ENCODE data around the gene FOXP4.

FOXP4 gene

GRCh38 chr6:41529970-41530369, 16.2 kb upstream of the FOXP4 start:
- no peak for DNase-seq (ENCODE audit: low read depth, low spot score)
- TF ChIP-seq CTCF (IDR thresholded peaks at IDR 0.05; ENCODE audit: low read depth, low read length) = no peak
- H3K4me3 ChIP-seq (ENCODE audit: low read depth, low read length) = no peak overlapping the region
- in situ Hi-C loops (cut with HindIII; ENCODE audit: low sequenced_read_pairs) = no loop called here

GRCh38 chr6:41530476-41530875, 15.7 kb upstream of the FOXP4 start:
- in situ Hi-C loops (cut with HindIII; ENCODE audit: low sequenced_read_pairs) = no loop called here
- H3K4me3 ChIP-seq (ENCODE audit: low read depth, low read length) = no peak overlapping the region
- TF ChIP-seq CTCF (IDR thresholded peaks at IDR 0.05; ENCODE audit: low read depth, low read length) = no peak
- no peak for DNase-seq (ENCODE audit: low read depth, low spot score)

- TF ChIP-seq CTCF (IDR thresholded peaks at IDR 0.05; ENCODE audit: low read depth, low read length) = no peak
- no peak for DNase-seq (ENCODE audit: low read depth, low spot score)
- in situ Hi-C loops (cut with HindIII; ENCODE audit: low sequenced_read_pairs) = no loop called here
- H3K4me3 ChIP-seq (ENCODE audit: low read depth, low read length) = no peak overlapping the region
Measured at GRCh38 chr6:41531016-41531415, 15.2 kb upstream of the FOXP4 start.

- DNase-seq (ENCODE audit: low read depth, low spot score) = peak; percentile 55
- no peak overlapping the region for H3K4me3 ChIP-seq (ENCODE audit: low read depth, low read length)
- TF ChIP-seq CTCF (IDR thresholded peaks at IDR 0.05; ENCODE audit: low read depth, low read length) = no peak
- in situ Hi-C loops (cut with HindIII; ENCODE audit: low sequenced_read_pairs) = no loop called here
Measured at GRCh38 chr6:41531591-41532582, 14.3 kb upstream of the FOXP4 start.

GRCh38 chr6:41535766-41536165, 10.4 kb upstream of the FOXP4 start:
- no peak overlapping the region for H3K4me3 ChIP-seq (ENCODE audit: low read depth, low read length)
- in situ Hi-C loops (cut with HindIII; ENCODE audit: low sequenced_read_pairs) = no loop called here
- DNase-seq (ENCODE audit: low read depth, low spot score) = no peak
- TF ChIP-seq CTCF (IDR thresholded peaks at IDR 0.05; ENCODE audit: low read depth, low read length) = no peak

GRCh38 chr6:41536795-41537758, 9.1 kb upstream of the FOXP4 start:
- H3K4me3 ChIP-seq (ENCODE audit: low read depth, low read length) = no peak overlapping the region
- no peak for DNase-seq (ENCODE audit: low read depth, low spot score)
- TF ChIP-seq CTCF (IDR thresholded peaks at IDR 0.05; ENCODE audit: low read depth, low read length) = no peak
- in situ Hi-C loops (cut with HindIII; ENCODE audit: low sequenced_read_pairs) = no loop called here
